GM23248 (cell line): Measurements from ENCODE around the gene EXOC2. TPM values are rescaled to one million over a fixed set of nuclear protein-coding genes. Genes with fewer than 3 reads are reported as not detected.

Experiments used
- DNase-seq: peaks from one replicate; pipeline ENCODE4 v3.0.0-alpha.2; 2015
- H2AFZ ChIP-seq: fragments of 200-600 bp; sonication (generic); 2 replicates; pipeline ENCODE4 v1.6.1; 2016; ENCODE audit warnings: antibody characterized with exemption
- H3F3A ChIP-seq: fragments of 200-600 bp; sonication (generic); 2 replicates; pipeline ENCODE4 v1.6.1; 2016; ENCODE audit warnings: mild to moderate bottlenecking, antibody characterized with exemption, mixed run types; ENCODE audit not compliant: insufficient read depth
- H3K27ac ChIP-seq: fragments of 200-600 bp; sonication (generic); 2 replicates; pipeline ENCODE4 v1.5.1; 2016; ENCODE audit warnings: mild to moderate bottlenecking
- H3K27me3 ChIP-seq: fragments of 200-600 bp; sonication (generic); replicated peaks from 2 replicates; pipeline ENCODE4 v1.6.1; 2016; ENCODE audit warnings: mild to moderate bottlenecking; ENCODE audit not compliant: insufficient read depth
- H3K36me3 ChIP-seq: fragments of 200-600 bp; sonication (generic); 2 replicates; pipeline ENCODE4 v1.6.1; 2016; ENCODE audit warnings: low read depth, mild to moderate bottlenecking
- H3K4me1 ChIP-seq: fragments of 200-600 bp; sonication (generic); 2 replicates; pipeline ENCODE4 v1.6.1; 2016; ENCODE audit warnings: mild to moderate bottlenecking; ENCODE audit not compliant: insufficient read depth
- H3K4me2 ChIP-seq: fragments of 200-600 bp; sonication (generic); one replicate; pipeline ENCODE4 v1.6.1; 2016; ENCODE audit warnings: mild to moderate bottlenecking; ENCODE audit not compliant: unreplicated experiment
- H3K4me3 ChIP-seq: fragments of 200-600 bp; sonication (generic); 2 replicates; pipeline ENCODE4 v1.5.1; 2016; ENCODE audit warnings: mild to moderate bottlenecking
- H3K79me2 ChIP-seq: fragments of 200-600 bp; sonication (generic); 2 replicates; pipeline ENCODE4 v1.6.1; 2016; ENCODE audit warnings: mild to moderate bottlenecking; ENCODE audit not compliant: insufficient read depth
- H3K9ac ChIP-seq: fragments of 200-600 bp; sonication (generic); 2 replicates; pipeline ENCODE4 v1.6.1; 2016; ENCODE audit warnings: mild to moderate bottlenecking
- H3K9me2 ChIP-seq: fragments of 200-600 bp; sonication (generic); 2 replicates; pipeline ENCODE4 v1.6.1; 2016; ENCODE audit warnings: mixed run types, mild to moderate bottlenecking, moderate library complexity; ENCODE audit not compliant: insufficient read depth
- H3K9me3 ChIP-seq: fragments of 200-600 bp; sonication (generic); one replicate; pipeline ENCODE4 v1.6.1; 2017; ENCODE audit warnings: low read depth
- H4K20me1 ChIP-seq: fragments of 200-600 bp; sonication (generic); 2 replicates; pipeline ENCODE4 v1.6.0; 2016; ENCODE audit not compliant: insufficient read depth
- EZH2 ChIP-seq: fragments of 200-600 bp; sonication (generic); IDR thresholded peaks from 2 replicates; pipeline ENCODE4 v1.6.1; 2018; ENCODE audit warnings: antibody characterized with exemption, mild to moderate bottlenecking; ENCODE audit not compliant: insufficient read depth, poor library complexity, severe bottlenecking
- EZH2phosphoT487 ChIP-seq: fragments of 200-600 bp; sonication (generic); IDR thresholded peaks from 2 replicates; pipeline ENCODE4 v1.6.1; 2018; ENCODE audit warnings: antibody characterized with exemption, moderate library complexity, mild to moderate bottlenecking, low read depth; ENCODE audit not compliant: insufficient read depth
- WGBS, 2 experiments: methylation state at CpG; one replicate each; pipeline ENCODE4 v1.1.6; 2015 to 2017; ENCODE audit warnings: low lambda C conversion rate in 2 of 2, low coverage in 1 of 2; ENCODE audit errors: missing lambda C conversion rate in 2 of 2; 5-methylcytosine and 5-hydroxymethylcytosine counted together
- in situ Hi-C: fragments of 300-500 bp; cut with MboI; formaldehyde crosslinking; loops from 2 replicates; pipeline ENCODE4 v1.15.0; 2020
- polyA plus RNA-seq: library from polyadenylated mRNA; unstranded; fragments of >200 nt; fragmentation: Nextera tagmentation; extraction: Ambion mirVana; gene quantifications from 2 replicates; pipeline ENCODE4 v1.2.1, GENCODE V29; 2016
- total RNA-seq: library from RNA; depleted of rRNA; stranded (reverse); fragments of >200 nt; shearing (Covaris generic); gene quantifications from 2 replicates; pipeline ENCODE4 v1.2.3, GENCODE V29; 2014

The EXOC2 gene
- total and polyA plus RNA-seq, 2 experiments from 2014 or later = 17.5 to 32.9 TPM

GRCh38 chr6:518218-518617 lies 174.7 kb downstream of the EXOC2 start:
- 86 to 87% methylated on average over 4 of the region's 4 CpGs for WGBS, 2 experiments
- in situ Hi-C loops = no loop called here

GRCh38 chr6:516213-516612 lies 176.7 kb downstream of the EXOC2 start:
- H3K9me2 ChIP-seq = no peaks in the 10 kb centered on the region
- no peaks in the 10 kb centered on the region for H3K36me3 ChIP-seq
- no peak overlapping the region for H3K9ac ChIP-seq
- no peak overlapping the region for H2AFZ ChIP-seq
- TF ChIP-seq EZH2phosphoT487 (no peak), EZH2 (no peak)
- no peaks in the 10 kb centered on the region for H3K9me3 ChIP-seq
- in situ Hi-C loops = no loop called here
- no peaks in the 10 kb centered on the region for H3K79me2 ChIP-seq
- WGBS, 2 experiments = 71 to 75% methylated on average over 11 of the region's 11 CpGs
- no peak overlapping the region for H3K4me2 ChIP-seq
- H3K27ac ChIP-seq = no peak overlapping the region
- no peaks in the 10 kb centered on the region for H3K4me1 ChIP-seq
- no peaks in the 10 kb centered on the region for H3F3A ChIP-seq
- H3K27me3 ChIP-seq = no peaks in the 10 kb centered on the region
- no peak for DNase-seq
- H3K4me3 ChIP-seq = no peak overlapping the region
- H4K20me1 ChIP-seq = no peaks in the 10 kb centered on the region

More at GRCh38 chr6:518218-518617, 174.7 kb downstream of the EXOC2 start:
- no peak overlapping the region for H3K9ac ChIP-seq
- DNase-seq = no peak
- no peaks in the 10 kb centered on the region for H4K20me1 ChIP-seq
- H3K9me2 ChIP-seq = no peaks in the 10 kb centered on the region
- TF ChIP-seq EZH2 (no peak), EZH2phosphoT487 (no peak)
- H3K79me2 ChIP-seq = no peaks in the 10 kb centered on the region
- H3K27me3 ChIP-seq = no peaks in the 10 kb centered on the region
- no peaks in the 10 kb centered on the region for H3K4me1 ChIP-seq
- H3K27ac ChIP-seq = no peak overlapping the region
- no peak overlapping the region for H3K4me2 ChIP-seq
- no peak overlapping the region for H3K4me3 ChIP-seq
- no peaks in the 10 kb centered on the region for H3F3A ChIP-seq
- H3K9me3 ChIP-seq = no peaks in the 10 kb centered on the region
- H2AFZ ChIP-seq = no peak overlapping the region
- H3K36me3 ChIP-seq = no peaks in the 10 kb centered on the region

- Histone ChIP-seq H3K79me2 (no peaks in the 10 kb centered on the region), H3K36me3 (no peaks in the 10 kb centered on the region), H3K4me3 (no peak overlapping the region), H2AFZ (no peak overlapping the region), H4K20me1 (no peaks in the 10 kb centered on the region), H3K9me3 (no peaks in the 10 kb centered on the region), H3K9me2 (no peaks in the 10 kb centered on the region), H3K27me3 (no peaks in the 10 kb centered on the region), H3K4me2 (no peak overlapping the region), H3K27ac (no peak overlapping the region), H3F3A (no peaks in the 10 kb centered on the region), H3K9ac (no peak overlapping the region), H3K4me1 (no peaks in the 10 kb centered on the region)
- DNase-seq = no peak
- in situ Hi-C loops = no loop called here
- TF ChIP-seq EZH2phosphoT487 (no peak), EZH2 (no peak)
- 97 to 99% methylated on average over 10 to 11 of the region's 11 CpGs for WGBS, 2 experiments
Measured at GRCh38 chr6:515267-515666, 177.7 kb downstream of the EXOC2 start.

GRCh38 chr6:514396-514978 lies 178.5 kb downstream of the EXOC2 start:
- no peak for DNase-seq
- Histone ChIP-seq H3K27me3 (no peaks in the 10 kb centered on the region), H4K20me1 (no peaks in the 10 kb centered on the region), H3K9me2 (no peaks in the 10 kb centered on the region), H3K79me2 (no peaks in the 10 kb centered on the region), H3K4me2 (no peak overlapping the region), H3K36me3 (no peaks in the 10 kb centered on the region), H3K4me1 (no peaks in the 10 kb centered on the region), H3F3A (no peaks in the 10 kb centered on the region), H3K9ac (no peak overlapping the region), H2AFZ (no peak overlapping the region), H3K9me3 (no peaks in the 10 kb centered on the region), H3K27ac (no peak overlapping the region), H3K4me3 (no peak overlapping the region)
- TF ChIP-seq EZH2phosphoT487 (no peak), EZH2 (no peak)
- 91 to 95% methylated on average over 10 to 12 of the region's 12 CpGs for WGBS, 2 experiments
- in situ Hi-C loops = no loop called here
